HepG2 (cell line): ENCODE measurements around the gene FMNL2. TPM values are rescaled to one million over a fixed set of nuclear protein-coding genes. Genes with fewer than 3 reads are reported as not detected.

Experiments used
- ADNP ChIP-seq: sonication (generic); formaldehyde crosslinking; IDR thresholded peaks from 2 replicates; pipeline ENCODE4 v1.4.0; 2020; ENCODE audit warnings: missing genetic modification reagents
- BRF2 ChIP-seq: sonication (generic); formaldehyde crosslinking; IDR thresholded peaks from 2 replicates; pipeline ENCODE4 v1.8.1; 2022; ENCODE audit warnings: mild to moderate bottlenecking, missing genetic modification reagents
- CCAR2 ChIP-seq: fragments of 200-400 bp; formaldehyde crosslinking; optimal IDR thresholded peaks from 2 replicates; pipeline ENCODE3; 2018; ENCODE audit warnings: low read depth, mild to moderate bottlenecking, low read length, moderate library complexity
- ELK4 ChIP-seq: sonication (generic); formaldehyde crosslinking; IDR thresholded peaks from 2 replicates; pipeline ENCODE4 v1.9.0; 2021; ENCODE audit warnings: missing genetic modification reagents, borderline replicate concordance
- NAIF1 ChIP-seq: sonication (generic); formaldehyde crosslinking; IDR thresholded peaks from 2 replicates; pipeline ENCODE4 v1.5.0; 2020; ENCODE audit warnings: mild to moderate bottlenecking, missing genetic modification reagents, borderline replicate concordance
- NFAT5 ChIP-seq: sonication (generic); formaldehyde crosslinking; IDR thresholded peaks from 2 replicates; pipeline ENCODE4 v1.4.0; 2020; ENCODE audit warnings: missing genetic modification reagents
- RARG ChIP-seq: sonication (generic); formaldehyde crosslinking; IDR thresholded peaks from 2 replicates; pipeline ENCODE4 v1.4.0; 2020; ENCODE audit warnings: low read depth, mild to moderate bottlenecking, missing genetic modification reagents
- TSC22D2 ChIP-seq: sonication (generic); formaldehyde crosslinking; IDR thresholded peaks from 2 replicates; pipeline ENCODE4 v1.5.1; 2020; ENCODE audit warnings: missing genetic modification reagents, mild to moderate bottlenecking, borderline replicate concordance
- ZBTB39 ChIP-seq: sonication (generic); formaldehyde crosslinking; IDR thresholded peaks from 2 replicates; pipeline ENCODE4 v1.5.0; 2020; ENCODE audit warnings: missing genetic modification reagents
- ZNF230 ChIP-seq: sonication (generic); formaldehyde crosslinking; IDR thresholded peaks from 2 replicates; pipeline ENCODE4 v1.4.0; 2020; ENCODE audit warnings: mild to moderate bottlenecking, missing genetic modification reagents
- ZNF280D ChIP-seq: sonication (generic); formaldehyde crosslinking; IDR thresholded peaks from 2 replicates; pipeline ENCODE4 v1.5.1; 2020; ENCODE audit warnings: mild to moderate bottlenecking, missing genetic modification reagents
- ZNF501 ChIP-seq: sonication (generic); formaldehyde crosslinking; IDR thresholded peaks from 2 replicates; pipeline ENCODE4 v1.5.1; 2020; ENCODE audit warnings: mild to moderate bottlenecking, moderate library complexity, missing genetic modification reagents
- ZNF776 ChIP-seq: sonication (generic); formaldehyde crosslinking; IDR thresholded peaks from 2 replicates; pipeline ENCODE4 v1.4.0; 2020; ENCODE audit warnings: mild to moderate bottlenecking, missing genetic modification reagents
- polyA plus RNA-seq, 8 experiments: library from polyadenylated mRNA; depleted of rRNA in 3 of 8; stranded (reverse) in 7 of 8; unstranded in 1 of 8; fragments of >200 nt; fragmentation: Illumina TruSeq in 4 of 8; extraction: Trizol in 4 of 8; gene quantifications; 2 replicates each; pipeline versions ENCODE4 v1.2.1 to v1.2.3, GENCODE V29; 2011 to 2016; ENCODE audit warnings: low read depth in 4 of 8, missing spikeins in 1 of 8, mixed read lengths in 1 of 8; ENCODE audit not compliant: insufficient read depth in 1 of 8
- total RNA-seq, 5 experiments: library from RNA; depleted of rRNA; stranded (reverse); fragments of >200 nt; fragmentation: Illumina TruSeq; extraction: Trizol; gene quantifications; 2 replicates each; pipeline ENCODE4 v1.2.3, GENCODE V29; 2016; ENCODE audit warnings: low read depth in 1 of 5

The FMNL2 gene
- total and polyA plus RNA-seq, 2 of the 13 experiments (the other 11 are each of a cell fraction or from before 2014, with no cell fraction given), result 66.5 to 67.7 TPM

GRCh38 chr2:152335016-152335725 lies at the start of gene FMNL2 (continued):
- TF ChIP-seq TSC22D2 (CRISPR knock-in tag) (peak; percentile 86), BRF2 (CRISPR knock-in tag) (peak; percentile 84; the same call in 1 of the 2 replicates), ELK4 (CRISPR knock-in tag) (no peak), ADNP (no peak), NFAT5 (peak; percentile 87), ZNF776 (CRISPR knock-in tag) (no peak; the same call in 1 of the 2 replicates), ZNF280D (CRISPR knock-in tag) (no peak; the same call in 1 of the 2 replicates), CCAR2 (no peak), RARG (no peak), ZNF501 (CRISPR knock-in tag) (peak; percentile 82; the same call in 1 of the 2 replicates), ZNF230 (peak; percentile 70; the same call in 1 of the 2 replicates), ZBTB39 (CRISPR knock-in tag) (peak; percentile 66; the same call in 1 of the 2 replicates), NAIF1 (CRISPR knock-in tag) (no peak)
